ENCODE data around the gene OSBPL5.

Gene OSBPL5

DNA sequence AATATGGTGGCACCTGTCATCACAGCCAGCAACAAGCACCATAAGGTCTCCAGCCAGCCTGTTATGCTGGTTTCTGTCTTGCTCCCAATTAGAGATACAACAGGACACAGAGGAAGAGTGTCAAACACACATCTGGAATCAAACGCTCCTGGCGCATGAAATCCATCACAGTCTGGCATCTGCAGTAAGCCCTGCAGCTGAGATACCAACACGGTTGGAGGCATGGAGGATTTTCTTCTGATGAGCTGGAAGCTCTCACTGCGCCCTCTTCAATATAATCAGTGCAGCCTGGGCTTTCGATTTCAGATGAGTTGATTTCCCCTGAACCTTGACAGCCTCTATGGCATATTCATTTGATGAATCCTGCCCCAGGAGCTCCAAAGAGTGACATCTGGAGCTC is 80.1 kb downstream of the OSBPL5 start:
- Histone ChIP-seq H3K27me3 (ENCODE audit: insufficient read depth, insufficient read length) (peaks cover 3% of the 10 kb centered on the region), H3K4me1 (ENCODE audit: insufficient read depth, insufficient read length) (peaks cover 5% of the 10 kb centered on the region), H3K9me3 (ENCODE audit: insufficient read depth, low read length) (no peaks in the 10 kb centered on the region), H3K9ac (ENCODE audit: insufficient read length, low read depth) (no peak overlapping the region), H3K4me3 (ENCODE audit: insufficient read length, low read depth) (no peak overlapping the region), H3K36me3 (ENCODE audit: insufficient read depth, insufficient read length, low read length) (peaks cover 9% of the 10 kb centered on the region)
- DNase-seq (ENCODE audit: low read depth, low spot score), result no peak
- no peak for TF ChIP-seq YY1 (IDR thresholded peaks at IDR 0.05; ENCODE audit: insufficient read depth, insufficient read length)
- TF ChIP-seq SUZ12 (IDR thresholded peaks at IDR 0.05; ENCODE audit: extremely low read depth, insufficient read depth, insufficient read length), result no peak

DNA sequence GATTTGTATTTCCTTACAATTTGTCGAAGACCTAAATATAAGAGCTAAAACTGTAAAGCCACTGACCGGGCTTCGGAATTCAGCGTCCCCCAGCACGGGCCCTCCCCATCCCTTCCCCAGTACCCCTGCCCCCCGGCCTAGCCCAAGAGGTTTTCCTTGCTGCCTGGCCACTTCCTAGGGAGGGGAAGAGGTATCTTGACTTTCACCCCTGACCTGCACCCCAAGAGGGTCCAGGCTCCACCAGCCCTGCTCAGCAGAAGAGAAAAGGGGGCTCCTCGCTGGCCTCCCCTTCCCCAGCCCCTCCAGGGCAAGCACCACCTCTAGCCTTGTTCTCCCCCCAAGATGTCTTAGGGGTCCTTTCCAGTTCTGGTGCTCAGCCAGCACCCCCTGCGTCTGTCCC is 81.8 kb downstream of the OSBPL5 start:
- H3K9me3 ChIP-seq (ENCODE audit: insufficient read depth, low read length), result no peaks in the 10 kb centered on the region
- no peak for DNase-seq (ENCODE audit: low read depth, low spot score)
- H3K4me1 ChIP-seq (ENCODE audit: insufficient read depth, insufficient read length), result peaks cover 5% of the 10 kb centered on the region
- H3K27me3 ChIP-seq (ENCODE audit: insufficient read depth, insufficient read length), result peaks cover 3% of the 10 kb centered on the region
- no peak overlapping the region for H3K4me3 ChIP-seq (ENCODE audit: insufficient read length, low read depth)
- no peak overlapping the region for H3K9ac ChIP-seq (ENCODE audit: insufficient read length, low read depth)
- no peaks in the 10 kb centered on the region for H3K36me3 ChIP-seq (ENCODE audit: insufficient read depth, insufficient read length, low read length)
- TF ChIP-seq SUZ12 (IDR thresholded peaks at IDR 0.05; ENCODE audit: extremely low read depth, insufficient read depth, insufficient read length) (no peak), YY1 (IDR thresholded peaks at IDR 0.05; ENCODE audit: insufficient read depth, insufficient read length) (no peak), ZNF274 (IDR thresholded peaks at IDR 0.05; ENCODE audit: low read depth, low read length) (no peak)

DNA sequence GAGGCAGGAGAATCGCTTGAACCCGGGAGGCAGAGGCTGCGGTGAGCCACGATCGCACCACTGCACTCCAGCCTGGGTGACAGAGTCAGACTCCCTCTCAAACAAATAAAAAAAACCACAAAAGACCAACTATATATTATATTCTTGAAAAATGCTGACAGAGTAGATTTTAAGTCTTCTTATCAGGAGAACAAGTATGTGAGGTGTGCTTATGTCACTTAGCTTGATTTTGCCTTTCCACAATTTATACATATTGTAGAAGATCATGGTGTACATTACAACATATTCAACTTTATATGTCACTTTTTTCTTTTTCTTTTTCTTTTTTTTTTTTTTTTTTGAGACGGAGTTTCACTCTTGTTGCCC is 83.7 kb downstream of the OSBPL5 start:
- no peak for DNase-seq (ENCODE audit: low read depth, low spot score)
- H3K4me1 ChIP-seq (ENCODE audit: insufficient read depth, insufficient read length), result peaks cover under 1% of the 10 kb centered on the region

DNA sequence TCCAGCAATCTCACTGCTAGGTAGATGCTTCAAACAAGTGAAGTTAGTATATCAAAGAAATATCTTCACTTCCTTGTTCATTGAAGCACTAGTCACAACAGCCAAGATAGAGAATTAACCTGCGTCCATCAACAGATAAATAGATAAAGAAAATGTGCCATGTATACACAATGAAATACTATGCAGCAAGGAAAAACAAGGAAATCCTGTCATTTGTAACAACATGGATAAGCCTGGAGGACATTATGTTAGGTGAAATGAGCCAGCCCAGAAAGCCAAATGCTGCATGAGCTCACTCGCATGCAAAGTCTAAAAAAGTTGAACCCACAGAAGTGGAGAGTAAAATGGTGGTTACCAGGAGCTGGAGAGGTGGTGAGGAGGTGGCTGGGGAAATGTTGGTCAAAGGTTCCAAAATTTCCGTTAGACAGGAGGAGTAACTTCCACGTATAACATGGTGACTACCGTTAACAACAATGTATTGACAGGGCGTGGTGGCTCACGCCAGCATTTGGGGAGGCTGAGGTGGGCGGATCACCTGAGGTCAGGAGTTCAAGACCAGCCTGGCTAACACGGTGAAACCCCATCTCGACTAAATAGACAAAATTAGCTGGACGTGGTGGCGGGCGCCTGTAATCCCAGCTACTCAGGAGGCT is 84.3 kb downstream of the OSBPL5 start:
- H3K36me3 ChIP-seq (ENCODE audit: insufficient read depth, insufficient read length, low read length), result no peaks in the 10 kb centered on the region
- peaks cover 3% of the 10 kb centered on the region for H3K27me3 ChIP-seq (ENCODE audit: insufficient read depth, insufficient read length)
- DNase-seq (ENCODE audit: low read depth, low spot score), result no peak
- no peaks in the 10 kb centered on the region for H3K4me1 ChIP-seq (ENCODE audit: insufficient read depth, insufficient read length)
- H3K4me3 ChIP-seq (ENCODE audit: insufficient read length, low read depth), result no peak overlapping the region
- H3K9me3 ChIP-seq (ENCODE audit: insufficient read depth, low read length), result no peaks in the 10 kb centered on the region
- H3K9ac ChIP-seq (ENCODE audit: insufficient read length, low read depth), result no peak overlapping the region
- TF ChIP-seq YY1 (IDR thresholded peaks at IDR 0.05; ENCODE audit: insufficient read depth, insufficient read length) (no peak), ZNF274 (IDR thresholded peaks at IDR 0.05; ENCODE audit: low read depth, low read length) (no peak), SUZ12 (IDR thresholded peaks at IDR 0.05; ENCODE audit: extremely low read depth, insufficient read depth, insufficient read length) (no peak)

More for the DNA sequence above, 83.7 kb downstream of the OSBPL5 start:
- Histone ChIP-seq H3K27me3 (ENCODE audit: insufficient read depth, insufficient read length) (peaks cover 3% of the 10 kb centered on the region), H3K9ac (ENCODE audit: insufficient read length, low read depth) (no peak overlapping the region), H3K36me3 (ENCODE audit: insufficient read depth, insufficient read length, low read length) (no peaks in the 10 kb centered on the region), H3K4me3 (ENCODE audit: insufficient read length, low read depth) (no peak overlapping the region), H3K9me3 (ENCODE audit: insufficient read depth, low read length) (no peaks in the 10 kb centered on the region)
- TF ChIP-seq YY1 (IDR thresholded peaks at IDR 0.05; ENCODE audit: insufficient read depth, insufficient read length) (no peak), ZNF274 (IDR thresholded peaks at IDR 0.05; ENCODE audit: low read depth, low read length) (no peak), SUZ12 (IDR thresholded peaks at IDR 0.05; ENCODE audit: extremely low read depth, insufficient read depth, insufficient read length) (no peak)

DNA sequence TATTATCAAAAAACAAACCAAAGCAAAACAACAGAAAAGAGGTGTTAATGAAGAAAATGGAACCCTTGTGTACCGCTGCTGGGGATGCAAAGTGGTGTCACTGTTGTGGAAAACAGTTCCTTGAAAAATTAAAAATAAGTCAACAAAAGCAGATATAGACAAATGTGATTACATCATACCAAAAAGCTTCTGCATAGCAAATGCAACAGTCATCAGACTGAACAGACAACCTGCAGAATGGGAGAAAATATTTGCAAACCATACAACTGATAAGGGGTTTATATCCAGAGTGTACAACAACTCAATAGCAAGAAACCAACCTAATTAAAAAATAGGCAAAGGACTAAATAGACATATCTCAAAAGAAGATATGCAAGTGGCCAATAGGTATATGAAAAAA is 85.0 kb downstream of the OSBPL5 start:
- no peaks in the 10 kb centered on the region for H3K36me3 ChIP-seq (ENCODE audit: insufficient read depth, insufficient read length, low read length)
- peaks cover 3% of the 10 kb centered on the region for H3K4me1 ChIP-seq (ENCODE audit: insufficient read depth, insufficient read length)
- H3K4me3 ChIP-seq (ENCODE audit: insufficient read length, low read depth), result no peak overlapping the region
- DNase-seq (ENCODE audit: low read depth, low spot score), result no peak
- peaks cover 3% of the 10 kb centered on the region for H3K27me3 ChIP-seq (ENCODE audit: insufficient read depth, insufficient read length)
- TF ChIP-seq ZNF274 (IDR thresholded peaks at IDR 0.05; ENCODE audit: low read depth, low read length), result no peak
- TF ChIP-seq SUZ12 (IDR thresholded peaks at IDR 0.05; ENCODE audit: extremely low read depth, insufficient read depth, insufficient read length), result no peak
- no peak for TF ChIP-seq YY1 (IDR thresholded peaks at IDR 0.05; ENCODE audit: insufficient read depth, insufficient read length)
- H3K9ac ChIP-seq (ENCODE audit: insufficient read length, low read depth), result no peak overlapping the region
- no peaks in the 10 kb centered on the region for H3K9me3 ChIP-seq (ENCODE audit: insufficient read depth, low read length)

DNA sequence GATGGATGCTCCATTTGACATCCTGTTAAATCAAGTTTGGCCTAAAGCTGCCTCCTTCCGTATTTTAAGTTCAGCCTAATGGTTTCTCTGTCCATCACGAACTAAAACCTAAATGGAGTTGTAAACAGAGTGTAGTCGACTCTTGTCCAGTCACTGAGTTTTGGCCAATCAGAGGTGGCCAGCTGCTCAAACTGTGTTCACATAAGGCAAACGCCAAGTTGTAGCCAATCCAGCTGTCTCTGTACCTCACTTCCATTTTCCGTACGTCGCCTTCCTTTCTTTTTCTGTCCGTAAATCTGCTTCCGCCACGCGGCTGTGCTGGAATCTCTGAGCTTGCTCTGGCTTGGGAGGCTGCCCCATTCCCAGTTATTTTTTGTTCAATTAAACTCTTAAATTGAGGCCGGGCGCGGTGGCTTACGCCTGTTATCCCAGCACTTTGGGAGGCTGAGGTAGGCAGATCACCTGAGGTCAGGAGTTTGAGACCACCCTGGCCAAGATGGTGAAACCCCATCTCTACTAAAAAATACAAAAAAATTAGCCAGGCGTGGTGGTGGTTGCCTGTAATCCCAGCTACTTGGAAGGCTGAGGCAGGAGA is 87.2 kb downstream of the OSBPL5 start:
- DNase-seq (ENCODE audit: low read depth, low spot score), result no peak
- no peaks in the 10 kb centered on the region for H3K9me3 ChIP-seq (ENCODE audit: insufficient read depth, low read length)
- TF ChIP-seq YY1 (IDR thresholded peaks at IDR 0.05; ENCODE audit: insufficient read depth, insufficient read length) (no peak), SUZ12 (IDR thresholded peaks at IDR 0.05; ENCODE audit: extremely low read depth, insufficient read depth, insufficient read length) (no peak), ZNF274 (IDR thresholded peaks at IDR 0.05; ENCODE audit: low read depth, low read length) (no peak)

DNA sequence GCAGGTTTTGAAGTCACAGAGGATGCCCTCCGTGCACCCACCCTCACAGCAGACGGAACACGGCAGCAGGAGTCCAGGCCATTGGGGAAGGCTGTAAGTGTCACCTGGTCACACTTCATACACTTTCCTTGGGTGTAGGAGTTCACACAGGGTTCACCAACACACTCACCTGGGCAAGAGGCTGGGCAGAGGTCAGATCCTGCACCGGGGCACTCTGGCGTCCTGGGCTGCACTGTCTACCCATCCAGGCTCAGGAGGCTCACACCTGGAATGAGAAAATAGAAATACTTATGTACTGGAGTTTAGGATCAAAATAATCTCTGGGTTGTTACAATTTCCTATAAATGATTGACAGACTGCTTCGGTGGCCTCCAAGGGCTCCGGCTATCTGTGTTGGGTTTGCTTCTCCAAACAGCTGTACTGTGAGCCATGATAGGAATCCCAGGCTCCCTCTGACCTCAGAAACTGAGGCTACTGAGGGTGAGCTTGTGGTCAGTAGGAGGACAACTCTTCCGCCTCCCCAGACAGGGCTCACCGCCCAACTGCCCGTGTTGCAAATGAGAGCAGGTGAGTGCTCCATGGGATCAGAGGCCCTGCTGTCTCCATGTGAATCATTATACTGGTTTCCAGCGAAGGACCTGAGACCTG is 87.8 kb downstream of the OSBPL5 start:
- Histone ChIP-seq H3K9ac (ENCODE audit: insufficient read length, low read depth) (no peak overlapping the region), H3K9me3 (ENCODE audit: insufficient read depth, low read length) (no peaks in the 10 kb centered on the region), H3K36me3 (ENCODE audit: insufficient read depth, insufficient read length, low read length) (no peaks in the 10 kb centered on the region), H3K27me3 (ENCODE audit: insufficient read depth, insufficient read length) (no peaks in the 10 kb centered on the region), H3K4me3 (ENCODE audit: insufficient read length, low read depth) (no peak overlapping the region), H3K4me1 (ENCODE audit: insufficient read depth, insufficient read length) (peaks cover 6% of the 10 kb centered on the region)
- DNase-seq (ENCODE audit: low read depth, low spot score), result no peak
- no peak for TF ChIP-seq YY1 (IDR thresholded peaks at IDR 0.05; ENCODE audit: insufficient read depth, insufficient read length)
- no peak for TF ChIP-seq SUZ12 (IDR thresholded peaks at IDR 0.05; ENCODE audit: extremely low read depth, insufficient read depth, insufficient read length)
- TF ChIP-seq ZNF274 (IDR thresholded peaks at IDR 0.05; ENCODE audit: low read depth, low read length), result no peak

More for the DNA sequence above, 87.2 kb downstream of the OSBPL5 start:
- no peaks in the 10 kb centered on the region for H3K36me3 ChIP-seq (ENCODE audit: insufficient read depth, insufficient read length, low read length)
- peaks cover 6% of the 10 kb centered on the region for H3K4me1 ChIP-seq (ENCODE audit: insufficient read depth, insufficient read length)
- H3K4me3 ChIP-seq (ENCODE audit: insufficient read length, low read depth), result no peak overlapping the region
- no peak overlapping the region for H3K9ac ChIP-seq (ENCODE audit: insufficient read length, low read depth)
- no peaks in the 10 kb centered on the region for H3K27me3 ChIP-seq (ENCODE audit: insufficient read depth, insufficient read length)
